Tibial nerve (tissue), 4 donors: Measurements from ENCODE around the gene LRRC8E. TPM values are rescaled to one million over a fixed set of nuclear protein-coding genes. Genes with fewer than 3 reads are reported as not detected.

Experiments
- DNase-seq, 2 donors: peaks; one replicate each; pipeline ENCODE4 v3.0.0-alpha.2; 2019; ENCODE audit warnings: low spot score in 2 of 2
- H3K27ac ChIP-seq, 4 donors: fragments of 200-600 bp; sonication (generic) in 3 of 4; one replicate each; pipeline ENCODE4 v1.5.1; 2017 to 2019; ENCODE audit warnings: mild to moderate bottlenecking in 1 of 4
- H3K27me3 ChIP-seq, 2 donors: fragments of 200-600 bp; sonication (generic) in 1 of 2; one replicate each; pipeline versions ENCODE4 v1.5.1 to v1.6.0; 2017 to 2019
- H3K36me3 ChIP-seq, 3 donors: fragments of 200-600 bp; sonication (generic); one replicate each; pipeline ENCODE4 v1.5.1; 2018 to 2019
- H3K4me1 ChIP-seq, 4 donors: fragments of 200-600 bp; sonication (generic) in 3 of 4; one replicate each; pipeline ENCODE4 v1.5.1; 2017 to 2019
- H3K4me3 ChIP-seq, 4 donors: fragments of 200-600 bp; sonication (generic) in 3 of 4; one replicate each; pipeline ENCODE4 v1.5.1; 2017 to 2019; ENCODE audit warnings: mild to moderate bottlenecking in 1 of 4, moderate library complexity in 1 of 4
- H3K9me3 ChIP-seq, 4 donors: fragments of 200-600 bp; sonication (generic) in 3 of 4; one replicate each; pipeline ENCODE4 v1.5.1; 2017 to 2019
- EP300 ChIP-seq, 2 donors: sonication (generic); formaldehyde crosslinking; IDR thresholded peaks; one replicate each; pipeline ENCODE4 v1.6.1; 2017; ENCODE audit warnings: antibody characterized with exemption in 2 of 2, mild to moderate bottlenecking in 1 of 2
- POLR2A ChIP-seq, 2 donors: fragments of 450-650 bp; IDR thresholded peaks; one replicate each; pipeline ENCODE4 v1.6.1; 2017; ENCODE audit warnings: antibody characterized with exemption in 2 of 2, mild to moderate bottlenecking in 2 of 2, moderate library complexity in 2 of 2
- whole genome bisulfite sequencing, 2 donors: methylation state at CpG; one replicate each; pipeline ENCODE4 v1.1.5; 2018; 5-methylcytosine and 5-hydroxymethylcytosine counted together
- total RNA-seq, 4 donors: library from RNA; depleted of rRNA; stranded (reverse); fragments of >200 nt; gene quantifications; one replicate each; pipeline ENCODE4 v1.1.0, GENCODE V29; 2016
- TF ChIP-seq, protein P1 (sequence below), 5 experiments: fragments of 200-600 bp in 3 of 5; fragments of 450-650 bp in 2 of 5; sonication (generic) in 3 of 5; IDR thresholded peaks; one replicate each; pipeline ENCODE4 v1.5.1; 2016 to 2019; ENCODE audit warnings: antibody characterized with exemption in 5 of 5, mild to moderate bottlenecking in 3 of 5, moderate library complexity in 2 of 5

LRRC8E gene
- total RNA-seq, 4 donors from 2014 or later, result 0.59 to 1.2 TPM; not detected in 2

DNA sequence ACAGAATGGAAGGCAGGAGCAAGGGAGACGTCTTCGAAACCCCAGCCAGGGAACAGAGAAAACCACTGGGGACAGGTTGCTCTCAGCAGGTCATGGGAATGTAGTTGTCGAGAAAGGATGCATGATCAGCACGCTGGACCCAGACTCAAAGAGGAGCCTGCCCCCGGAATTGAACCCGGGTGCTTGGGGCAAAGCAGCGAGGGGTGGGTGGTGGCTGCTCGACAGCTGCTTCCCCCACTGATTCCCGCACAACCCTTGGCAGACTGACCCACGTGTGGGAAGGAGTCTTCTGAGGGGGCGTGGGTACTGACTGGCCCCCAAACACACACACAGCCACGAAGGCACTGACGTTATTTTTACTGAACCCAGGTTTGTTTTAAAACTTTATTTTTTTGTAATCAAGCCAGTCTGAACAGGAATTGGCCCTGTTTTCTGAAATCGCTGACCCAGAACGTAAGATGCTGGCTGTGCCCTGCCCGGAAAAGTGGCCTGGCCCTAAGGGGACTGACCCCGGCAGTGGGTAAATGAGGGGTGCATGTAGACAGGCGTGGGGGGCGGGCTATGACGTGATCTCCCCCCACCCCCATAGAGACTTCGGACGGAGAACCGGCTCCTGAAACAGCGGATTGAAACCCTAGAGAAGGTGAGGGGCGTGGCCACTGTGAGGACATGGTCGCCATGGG is 32.7 kb upstream of the LRRC8E start:
- TF ChIP-seq POLR2A (IDR thresholded peaks at IDR 0.05), result no peak
- TF ChIP-seq EP300 (IDR thresholded peaks at IDR 0.05), result no peak
- TF ChIP-seq, protein P1, sequence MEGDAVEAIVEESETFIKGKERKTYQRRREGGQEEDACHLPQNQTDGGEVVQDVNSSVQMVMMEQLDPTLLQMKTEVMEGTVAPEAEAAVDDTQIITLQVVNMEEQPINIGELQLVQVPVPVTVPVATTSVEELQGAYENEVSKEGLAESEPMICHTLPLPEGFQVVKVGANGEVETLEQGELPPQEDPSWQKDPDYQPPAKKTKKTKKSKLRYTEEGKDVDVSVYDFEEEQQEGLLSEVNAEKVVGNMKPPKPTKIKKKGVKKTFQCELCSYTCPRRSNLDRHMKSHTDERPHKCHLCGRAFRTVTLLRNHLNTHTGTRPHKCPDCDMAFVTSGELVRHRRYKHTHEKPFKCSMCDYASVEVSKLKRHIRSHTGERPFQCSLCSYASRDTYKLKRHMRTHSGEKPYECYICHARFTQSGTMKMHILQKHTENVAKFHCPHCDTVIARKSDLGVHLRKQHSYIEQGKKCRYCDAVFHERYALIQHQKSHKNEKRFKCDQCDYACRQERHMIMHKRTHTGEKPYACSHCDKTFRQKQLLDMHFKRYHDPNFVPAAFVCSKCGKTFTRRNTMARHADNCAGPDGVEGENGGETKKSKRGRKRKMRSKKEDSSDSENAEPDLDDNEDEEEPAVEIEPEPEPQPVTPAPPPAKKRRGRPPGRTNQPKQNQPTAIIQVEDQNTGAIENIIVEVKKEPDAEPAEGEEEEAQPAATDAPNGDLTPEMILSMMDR (IDR thresholded peaks at IDR 0.05), result no peak
- peaks cover 0 to 9% (median 0%) of the 10 kb centered on the region in 4 donors for H3K4me1 ChIP-seq
- no peaks in the 10 kb centered on the region for H3K9me3 ChIP-seq
- DNase-seq, result no peak
- peaks cover 0 to 62% (median 0%) of the 10 kb centered on the region in 3 donors for H3K36me3 ChIP-seq
- H3K4me3 ChIP-seq, result no peak overlapping the region
- WGBS, 2 donors, result 82 to 86% methylated on average over 26 of the region's 26 CpGs
- H3K27me3 ChIP-seq, result no peaks in the 10 kb centered on the region
- no peak overlapping the region for H3K27ac ChIP-seq

DNA sequence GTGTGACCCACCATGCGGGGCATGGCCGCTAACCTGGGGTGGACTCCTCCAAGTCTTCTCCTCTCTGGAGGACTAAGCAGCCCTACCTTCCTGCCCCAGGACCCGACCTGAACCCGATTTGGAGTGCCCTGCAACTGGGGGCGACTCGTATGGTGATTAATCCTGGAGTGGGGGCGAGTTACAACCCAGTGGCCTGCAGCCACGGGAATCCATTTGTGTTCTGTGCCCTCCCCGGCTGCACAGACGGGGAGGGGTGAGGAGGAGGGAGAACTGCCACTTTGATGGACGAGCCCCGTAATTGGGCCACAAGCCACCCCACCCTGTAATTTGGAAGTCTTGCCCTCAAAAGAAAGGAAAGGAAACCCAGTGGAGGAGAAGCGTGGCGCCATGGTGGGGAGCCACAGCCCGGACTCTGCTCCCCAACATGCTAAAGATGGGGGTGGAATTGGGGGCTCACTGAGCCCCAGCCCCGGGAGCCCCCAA is 32.2 kb upstream of the LRRC8E start:
- no peak for DNase-seq
- Histone ChIP-seq H3K4me1 (peaks cover 0 to 12% (median 0%) of the 10 kb centered on the region in 4 donors), H3K27ac (no peak overlapping the region), H3K9me3 (no peaks in the 10 kb centered on the region), H3K4me3 (no peak overlapping the region), H3K27me3 (peaks cover 0 to 6% of the 10 kb centered on the region in 2 donors), H3K36me3 (peaks cover 0 to 62% (median 0%) of the 10 kb centered on the region in 3 donors)
- WGBS, 2 donors, result 85 to 87% methylated on average over 15 to 16 of the region's 16 CpGs
- TF ChIP-seq, protein P1 (IDR thresholded peaks at IDR 0.05), result no peak
- TF ChIP-seq EP300 (IDR thresholded peaks at IDR 0.05) (no peak), POLR2A (IDR thresholded peaks at IDR 0.05) (no peak)

DNA sequence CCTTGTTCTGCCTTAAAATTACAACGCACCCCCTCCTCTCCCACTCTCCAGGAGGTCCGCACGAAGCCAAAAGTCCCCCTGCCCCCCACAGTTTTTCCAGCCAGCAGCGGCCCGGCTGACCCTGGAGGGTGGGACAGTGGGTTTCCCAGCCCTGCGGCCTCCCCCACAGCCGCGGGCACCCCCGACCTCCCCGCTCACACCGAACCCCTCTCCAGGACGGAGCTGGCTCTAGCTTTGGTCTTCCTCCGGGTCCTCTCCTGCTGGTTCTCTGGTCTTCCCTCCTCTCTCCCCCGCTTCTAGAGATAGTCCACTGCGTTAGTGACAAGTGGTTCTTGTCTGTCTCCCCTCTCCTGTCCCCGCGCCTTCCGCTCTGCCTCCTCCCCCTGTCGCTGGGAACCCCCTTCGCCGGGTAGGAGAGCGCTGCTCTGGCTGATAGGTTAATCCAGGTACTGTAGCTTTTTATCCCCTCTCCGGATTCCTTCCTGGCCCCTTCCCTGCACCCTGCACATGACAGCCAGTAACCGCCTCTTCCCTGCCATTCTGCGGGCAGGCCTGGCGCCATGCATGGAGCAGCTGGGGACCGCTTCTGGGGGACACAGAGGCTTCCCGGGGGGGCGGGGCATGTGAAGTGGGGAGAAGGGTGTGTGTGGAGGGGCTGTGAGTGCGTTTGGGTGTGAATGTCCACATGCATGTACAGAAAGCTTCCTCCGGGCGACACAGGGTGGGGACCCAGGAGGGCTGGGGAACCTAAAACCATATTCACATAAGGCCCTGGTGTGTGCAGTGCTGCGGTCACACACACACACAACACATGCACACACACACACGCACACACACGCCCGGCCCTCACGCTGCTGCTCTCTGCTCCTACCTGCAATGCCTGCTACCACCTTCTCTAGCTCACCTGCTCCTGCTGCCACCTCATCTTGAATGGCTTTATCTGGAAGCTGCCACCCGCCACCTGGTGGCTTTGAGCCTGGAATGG is 31.3 kb upstream of the LRRC8E start:
- TF ChIP-seq, protein P1 (IDR thresholded peaks at IDR 0.05), result no peak
- no peak for TF ChIP-seq POLR2A (IDR thresholded peaks at IDR 0.05)
- TF ChIP-seq EP300 (IDR thresholded peaks at IDR 0.05), result no peak
- no peak for DNase-seq
- H3K4me3 ChIP-seq, result no peak overlapping the region
- no peaks in the 10 kb centered on the region for H3K9me3 ChIP-seq
- H3K4me1 ChIP-seq, result peaks cover 0 to 20% (median 4%) of the 10 kb centered on the region in 4 donors
- H3K36me3 ChIP-seq, result peaks cover 0 to 58% (median 0%) of the 10 kb centered on the region in 3 donors
- peaks cover 0 to 12% of the 10 kb centered on the region in 2 donors for H3K27me3 ChIP-seq
- 77 to 85% methylated on average over 35 to 38 of the region's 38 CpGs for WGBS, 2 donors
- H3K27ac ChIP-seq, result no peak overlapping the region

DNA sequence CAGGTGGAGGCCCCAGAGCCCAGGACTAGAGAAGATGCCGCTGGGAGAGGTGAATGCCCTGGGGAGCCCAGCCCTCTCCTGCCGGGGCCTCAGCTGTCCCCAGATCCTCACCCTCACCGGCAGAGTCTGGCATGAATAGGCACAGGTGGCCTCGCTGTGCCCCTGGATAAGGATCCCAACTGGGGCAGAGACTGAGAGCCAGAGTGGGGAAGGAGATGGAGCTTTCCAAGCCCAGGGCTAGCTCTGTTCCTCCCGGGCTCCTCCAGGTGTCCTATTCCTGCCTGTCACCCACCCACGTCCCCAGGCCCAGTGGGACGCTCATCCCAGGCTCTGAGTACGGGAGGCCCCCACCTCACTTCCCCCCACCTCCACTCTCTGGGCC is 30.6 kb upstream of the LRRC8E start:
- no peak overlapping the region for H3K4me3 ChIP-seq
- peaks cover 0 to 16% of the 10 kb centered on the region in 2 donors for H3K27me3 ChIP-seq
- TF ChIP-seq EP300 (IDR thresholded peaks at IDR 0.05) (no peak), POLR2A (IDR thresholded peaks at IDR 0.05) (no peak)
- TF ChIP-seq, protein P1 (IDR thresholded peaks at IDR 0.05), result no peak
- 70 to 75% methylated on average over 4 to 7 of the region's 8 CpGs for WGBS, 2 donors
- H3K27ac ChIP-seq, result no peak overlapping the region
- peaks cover 0 to 58% (median 0%) of the 10 kb centered on the region in 3 donors for H3K36me3 ChIP-seq
- H3K4me1 ChIP-seq, result peaks cover 0 to 27% (median 9%) of the 10 kb centered on the region in 4 donors
- H3K9me3 ChIP-seq, result no peaks in the 10 kb centered on the region
- no peak for DNase-seq
